ENCODE data around the gene SH2B3.

- TF ChIP-seq NFRKB (IDR thresholded peaks at IDR 0.05) (no peak), BHLHE40 (IDR thresholded peaks at IDR 0.05; ENCODE audit: borderline replicate concordance) (no peak), HDGF (IDR thresholded peaks at IDR 0.05; ENCODE audit: borderline replicate concordance) (no peak), FOXM1 (IDR thresholded peaks at IDR 0.05; ENCODE audit: borderline replicate concordance) (no peak), SP1 (IDR thresholded peaks at IDR 0.05) (no peak), CTBP1 (IDR thresholded peaks at IDR 0.05; ENCODE audit: borderline replicate concordance) (no peak), ARNT (IDR thresholded peaks at IDR 0.05) (no peak)
These were observed 1.8 kb downstream of the SH2B3 start for GRCh38 chr12:111407377-111408115.

Measured in HEK293T (cell line).